Esophagus muscularis mucosa (tissue), 3 donors: ENCODE data around the gene CRIP2.

ENCODE experiments used
- POLR2AphosphoS5 ChIP-seq, 2 donors: sonication (generic); formaldehyde crosslinking; IDR thresholded peaks; one replicate each; pipeline ENCODE4 v1.6.1; 2017; ENCODE audit warnings: antibody characterized with exemption in 2 of 2
- TF ChIP-seq, protein P1 (sequence below), 3 experiments: fragments of 200-600 bp in 2 of 3; fragments of 450-650 bp in 1 of 3; sonication (generic) in 2 of 3; IDR thresholded peaks; one replicate each; pipeline ENCODE4 v1.5.1; 2017 to 2019; ENCODE audit warnings: antibody characterized with exemption in 3 of 3, mild to moderate bottlenecking in 2 of 3, moderate library complexity in 1 of 3

DNA sequence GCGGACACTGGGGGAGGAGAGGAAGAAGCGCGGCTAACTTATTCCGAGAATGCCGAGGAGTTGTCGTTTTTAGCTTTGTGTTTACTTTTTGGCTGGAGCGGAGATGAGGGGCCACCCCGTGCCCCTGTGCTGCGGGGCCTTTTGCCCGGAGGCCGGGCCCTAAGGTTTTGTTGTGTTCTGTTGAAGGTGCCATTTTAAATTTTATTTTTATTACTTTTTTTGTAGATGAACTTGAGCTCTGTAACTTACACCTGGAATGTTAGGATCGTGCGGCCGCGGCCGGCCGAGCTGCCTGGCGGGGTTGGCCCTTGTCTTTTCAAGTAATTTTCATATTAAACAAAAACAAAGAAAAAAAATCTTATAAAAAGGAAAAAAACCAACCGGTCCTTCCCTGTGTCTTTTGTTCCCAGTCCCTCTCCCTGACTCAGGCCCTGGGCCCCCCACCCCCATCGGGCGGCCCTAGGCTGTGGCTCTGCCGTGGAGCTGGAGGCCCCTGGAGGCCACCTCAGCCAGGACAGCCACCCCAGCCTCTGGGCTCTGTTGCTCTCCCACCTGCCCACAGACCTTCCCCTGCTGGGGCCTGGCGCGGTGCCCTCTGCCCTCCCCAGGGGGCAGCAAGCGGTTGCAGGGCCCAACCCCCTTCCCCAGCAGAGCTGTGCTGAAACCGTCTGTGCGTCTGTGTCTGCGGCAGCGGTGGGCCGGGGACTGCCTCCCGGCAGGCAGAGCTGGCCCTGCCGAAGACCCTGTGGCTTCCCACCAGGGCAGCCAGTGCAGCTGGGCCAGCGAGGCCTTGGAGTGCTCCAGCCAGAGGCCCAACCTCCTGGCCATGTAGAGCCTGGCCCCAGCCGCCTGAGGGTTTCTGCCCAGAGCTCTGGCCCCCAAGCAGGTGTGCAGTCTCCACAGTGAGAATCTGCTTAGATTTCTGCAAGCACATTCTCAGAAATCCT, 4.0 kb upstream of the CRIP2 start:
- TF ChIP-seq, protein P1, sequence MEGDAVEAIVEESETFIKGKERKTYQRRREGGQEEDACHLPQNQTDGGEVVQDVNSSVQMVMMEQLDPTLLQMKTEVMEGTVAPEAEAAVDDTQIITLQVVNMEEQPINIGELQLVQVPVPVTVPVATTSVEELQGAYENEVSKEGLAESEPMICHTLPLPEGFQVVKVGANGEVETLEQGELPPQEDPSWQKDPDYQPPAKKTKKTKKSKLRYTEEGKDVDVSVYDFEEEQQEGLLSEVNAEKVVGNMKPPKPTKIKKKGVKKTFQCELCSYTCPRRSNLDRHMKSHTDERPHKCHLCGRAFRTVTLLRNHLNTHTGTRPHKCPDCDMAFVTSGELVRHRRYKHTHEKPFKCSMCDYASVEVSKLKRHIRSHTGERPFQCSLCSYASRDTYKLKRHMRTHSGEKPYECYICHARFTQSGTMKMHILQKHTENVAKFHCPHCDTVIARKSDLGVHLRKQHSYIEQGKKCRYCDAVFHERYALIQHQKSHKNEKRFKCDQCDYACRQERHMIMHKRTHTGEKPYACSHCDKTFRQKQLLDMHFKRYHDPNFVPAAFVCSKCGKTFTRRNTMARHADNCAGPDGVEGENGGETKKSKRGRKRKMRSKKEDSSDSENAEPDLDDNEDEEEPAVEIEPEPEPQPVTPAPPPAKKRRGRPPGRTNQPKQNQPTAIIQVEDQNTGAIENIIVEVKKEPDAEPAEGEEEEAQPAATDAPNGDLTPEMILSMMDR (IDR thresholded peaks at IDR 0.05): no peak
- TF ChIP-seq POLR2AphosphoS5 (IDR thresholded peaks at IDR 0.05): no peak
